Measurements from ENCODE around the gene AGPAT3.

The AGPAT3 gene

GRCh38 chr21:43961382-43961909 lies 96.4 kb downstream of the AGPAT3 start:
- TF ChIP-seq, protein P1, sequence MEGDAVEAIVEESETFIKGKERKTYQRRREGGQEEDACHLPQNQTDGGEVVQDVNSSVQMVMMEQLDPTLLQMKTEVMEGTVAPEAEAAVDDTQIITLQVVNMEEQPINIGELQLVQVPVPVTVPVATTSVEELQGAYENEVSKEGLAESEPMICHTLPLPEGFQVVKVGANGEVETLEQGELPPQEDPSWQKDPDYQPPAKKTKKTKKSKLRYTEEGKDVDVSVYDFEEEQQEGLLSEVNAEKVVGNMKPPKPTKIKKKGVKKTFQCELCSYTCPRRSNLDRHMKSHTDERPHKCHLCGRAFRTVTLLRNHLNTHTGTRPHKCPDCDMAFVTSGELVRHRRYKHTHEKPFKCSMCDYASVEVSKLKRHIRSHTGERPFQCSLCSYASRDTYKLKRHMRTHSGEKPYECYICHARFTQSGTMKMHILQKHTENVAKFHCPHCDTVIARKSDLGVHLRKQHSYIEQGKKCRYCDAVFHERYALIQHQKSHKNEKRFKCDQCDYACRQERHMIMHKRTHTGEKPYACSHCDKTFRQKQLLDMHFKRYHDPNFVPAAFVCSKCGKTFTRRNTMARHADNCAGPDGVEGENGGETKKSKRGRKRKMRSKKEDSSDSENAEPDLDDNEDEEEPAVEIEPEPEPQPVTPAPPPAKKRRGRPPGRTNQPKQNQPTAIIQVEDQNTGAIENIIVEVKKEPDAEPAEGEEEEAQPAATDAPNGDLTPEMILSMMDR (IDR thresholded peaks at IDR 0.05) = no peak
- TF ChIP-seq ZFX (IDR thresholded peaks at IDR 0.05; ENCODE audit: borderline replicate concordance) = no peak
- H3K27ac ChIP-seq = no peak overlapping the region

DNA sequence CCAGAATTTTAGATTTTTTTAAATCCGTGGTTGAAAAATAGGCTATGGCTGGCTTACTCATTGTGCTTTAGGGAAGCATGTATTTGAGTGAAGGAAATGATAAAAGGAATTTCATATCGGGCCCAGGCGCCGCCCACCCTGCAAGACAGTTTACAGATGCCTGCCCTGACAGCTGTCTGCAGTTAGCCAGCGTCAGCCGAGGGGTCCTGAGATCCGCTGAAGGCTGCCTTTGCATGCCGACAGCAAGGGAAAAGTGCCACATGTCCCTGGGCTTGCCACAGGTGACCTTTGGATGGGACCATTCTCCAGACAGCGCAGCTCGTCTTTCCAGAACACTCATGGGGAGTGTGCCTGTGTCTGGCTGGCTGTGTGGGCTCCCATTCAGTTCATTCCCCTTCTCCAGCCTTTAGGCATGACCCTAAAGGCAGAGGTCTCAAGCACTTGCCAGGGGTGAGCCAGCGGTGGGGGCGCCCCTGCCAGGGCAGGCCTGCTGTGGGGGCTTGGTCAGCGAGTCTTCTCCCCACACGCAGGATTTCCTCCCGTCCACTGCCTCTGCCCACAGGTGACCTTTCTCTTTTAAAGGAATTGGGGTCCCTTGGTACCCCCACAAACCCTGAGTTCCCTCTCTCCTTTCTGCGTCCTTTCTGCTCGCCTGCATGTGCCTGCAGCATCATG lies 101.0 kb downstream of the AGPAT3 start:
- TF ChIP-seq, protein P1 (IDR thresholded peaks at IDR 0.05) = no peak
- no peak for TF ChIP-seq ZFX (IDR thresholded peaks at IDR 0.05; ENCODE audit: borderline replicate concordance)
- no peak overlapping the region for H3K27ac ChIP-seq

GRCh38 chr21:43966946-43967512 lies 102.0 kb downstream of the AGPAT3 start:
- no peak for TF ChIP-seq ZFX (IDR thresholded peaks at IDR 0.05; ENCODE audit: borderline replicate concordance)
- TF ChIP-seq, protein P1 (IDR thresholded peaks at IDR 0.05) = no peak
- H3K27ac ChIP-seq = no peak overlapping the region

DNA sequence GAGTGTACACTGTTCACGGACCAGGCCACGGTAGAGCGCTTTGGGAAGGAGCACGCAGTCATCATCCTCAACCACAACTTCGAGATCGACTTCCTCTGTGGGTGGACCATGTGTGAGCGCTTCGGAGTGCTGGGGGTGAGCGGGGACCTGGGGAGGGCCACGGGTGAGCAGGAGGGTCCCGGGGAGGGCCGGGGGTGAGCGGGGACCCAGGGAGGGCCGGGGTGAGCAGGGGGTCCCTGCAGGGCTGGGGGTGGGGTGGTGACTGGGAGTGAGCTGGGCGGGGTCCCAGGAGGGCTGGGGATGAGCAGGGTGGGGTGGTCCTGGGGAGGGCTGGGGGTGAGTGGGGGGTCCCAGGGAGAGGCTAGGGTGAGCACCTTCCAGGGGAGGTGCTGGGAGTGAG lies 103.0 kb downstream of the AGPAT3 start:
- no peak overlapping the region for H3K27ac ChIP-seq
- TF ChIP-seq, protein P1 (IDR thresholded peaks at IDR 0.05) = no peak
- TF ChIP-seq ZFX (IDR thresholded peaks at IDR 0.05; ENCODE audit: borderline replicate concordance) = no peak

DNA sequence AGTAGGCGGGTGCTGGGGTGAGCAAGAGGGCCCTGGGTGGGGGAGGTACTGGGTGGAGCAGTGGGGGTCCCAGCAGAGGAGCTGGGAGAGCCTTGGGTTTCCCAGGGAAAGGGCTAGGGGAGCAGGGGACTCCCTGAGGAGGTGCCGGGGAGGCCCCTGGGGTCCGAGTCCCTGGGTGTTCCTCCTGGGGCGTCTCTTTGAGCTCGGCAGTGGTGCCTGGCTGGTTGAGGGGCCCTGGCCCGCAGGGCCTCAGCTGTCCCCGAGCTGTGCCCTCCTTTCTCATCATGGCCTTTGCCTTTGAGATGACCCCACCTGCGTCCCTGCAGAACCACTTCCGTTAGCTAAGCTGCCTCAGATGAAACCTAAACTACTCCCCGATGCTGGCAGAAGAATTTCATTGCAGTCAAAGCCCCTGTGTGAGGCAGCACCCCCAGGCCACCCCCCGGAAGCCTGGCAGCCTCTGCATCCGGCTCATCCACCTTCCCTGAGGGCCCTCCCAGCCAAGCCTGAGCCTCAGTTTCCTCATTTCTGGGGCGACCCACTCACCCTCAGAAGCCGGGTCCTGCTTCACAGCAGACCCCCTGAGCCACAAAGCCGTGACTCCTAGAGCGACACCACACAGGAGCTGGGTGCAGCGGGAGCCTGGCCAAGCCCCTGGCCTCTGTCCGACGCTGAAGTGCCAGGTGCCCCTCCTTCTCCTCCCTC lies 103.5 kb downstream of the AGPAT3 start:
- TF ChIP-seq, protein P1 (IDR thresholded peaks at IDR 0.05) = no peak
- no peak for TF ChIP-seq ZFX (IDR thresholded peaks at IDR 0.05; ENCODE audit: borderline replicate concordance)
- H3K27ac ChIP-seq = no peak overlapping the region

DNA sequence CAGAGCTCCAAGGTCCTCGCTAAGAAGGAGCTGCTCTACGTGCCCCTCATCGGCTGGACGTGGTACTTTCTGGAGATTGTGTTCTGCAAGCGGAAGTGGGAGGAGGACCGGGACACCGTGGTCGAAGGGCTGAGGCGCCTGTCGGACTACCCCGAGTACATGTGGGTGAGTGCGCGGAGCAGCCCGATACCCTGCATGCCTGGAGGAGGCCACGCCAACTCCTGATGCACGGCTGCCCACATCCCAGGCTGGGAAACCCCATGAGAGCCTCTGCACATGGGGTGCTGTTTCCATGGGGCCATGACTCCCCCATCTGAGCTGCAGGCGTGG lies 104.1 kb downstream of the AGPAT3 start:
- TF ChIP-seq ZFX (IDR thresholded peaks at IDR 0.05; ENCODE audit: borderline replicate concordance) = no peak
- TF ChIP-seq, protein P1 (IDR thresholded peaks at IDR 0.05) = no peak
- no peak overlapping the region for H3K27ac ChIP-seq

DNA sequence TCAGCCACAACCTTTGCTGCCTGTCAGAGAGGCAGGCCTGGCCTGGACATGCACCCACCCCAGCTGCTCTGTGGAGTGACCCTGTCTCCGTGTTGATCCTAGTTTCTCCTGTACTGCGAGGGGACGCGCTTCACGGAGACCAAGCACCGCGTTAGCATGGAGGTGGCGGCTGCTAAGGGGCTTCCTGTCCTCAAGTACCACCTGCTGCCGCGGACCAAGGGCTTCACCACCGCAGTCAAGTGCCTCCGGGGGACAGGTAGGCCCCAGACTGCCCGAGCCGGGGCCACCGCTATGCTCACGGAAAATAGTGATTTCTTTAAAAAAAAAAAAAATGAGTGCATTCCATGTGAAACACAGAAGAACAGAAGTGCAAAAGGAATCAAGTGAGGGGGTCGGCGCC lies 105.5 kb downstream of the AGPAT3 start:
- H3K27ac ChIP-seq = no peak overlapping the region

More for the DNA sequence above, 105.5 kb downstream of the AGPAT3 start:
- TF ChIP-seq ZFX (IDR thresholded peaks at IDR 0.05; ENCODE audit: borderline replicate concordance) = no peak
- TF ChIP-seq, protein P1 (IDR thresholded peaks at IDR 0.05) = no peak
